Heart right ventricle (tissue), 16 donors: ENCODE measurements around the gene FUT8. TPM values are rescaled to one million over a fixed set of nuclear protein-coding genes. Genes with fewer than 3 reads are reported as not detected.

Experiments
- ATAC-seq, 8 donors: fragments of 200-7000 bp; cut with Tn5 transposase; one replicate each; pipeline ENCODE4 v1.9.1; 2020; ENCODE audit warnings: mild to moderate bottlenecking in 8 of 8, moderate library complexity in 8 of 8, moderate number of reproducible peaks in 1 of 8
- DNase-seq, 2 donors: peaks; one replicate each; pipeline ENCODE4 v3.0.0-alpha.2; 2020
- H3K27ac ChIP-seq, 10 donors: fragments of 200-600 bp; sonication (generic) in 2 of 10; one replicate each; pipeline versions ENCODE4 v1.5.0 to v1.8.0; 2020 to 2022; ENCODE audit warnings: mild to moderate bottlenecking in 3 of 10
- H3K27me3 ChIP-seq, 7 donors: fragments of 200-600 bp; one replicate each; pipeline ENCODE4 v1.8.0; 2021 to 2022; ENCODE audit warnings: mild to moderate bottlenecking in 2 of 7
- H3K36me3 ChIP-seq, 9 donors: fragments of 200-600 bp; sonication (generic) in 1 of 9; one replicate each; pipeline versions ENCODE4 v1.5.0 to v1.8.0; 2020 to 2022; ENCODE audit warnings: mild to moderate bottlenecking in 2 of 9
- H3K4me1 ChIP-seq, 9 donors: fragments of 200-600 bp; sonication (generic) in 1 of 9; one replicate each; pipeline versions ENCODE4 v1.5.0 to v1.8.0; 2020 to 2022; ENCODE audit warnings: mild to moderate bottlenecking in 4 of 9
- H3K4me3 ChIP-seq, 10 donors: fragments of 200-600 bp; sonication (generic) in 2 of 10; one replicate each; pipeline versions ENCODE4 v1.5.0 to v1.8.0; 2020 to 2022; ENCODE audit warnings: mild to moderate bottlenecking in 7 of 10, moderate library complexity in 2 of 10
- H3K9me3 ChIP-seq, 11 donors: fragments of 200-600 bp in 10 of 11; sonication (generic) in 2 of 11; one replicate each; pipeline versions ENCODE4 v1.5.0 to v1.8.0; 2013 to 2022; ENCODE audit warnings: mild to moderate bottlenecking in 2 of 11, control low read depth in 1 of 11, moderate library complexity in 1 of 11
- CTCF ChIP-seq, 9 donors: fragments of 200-600 bp; sonication (generic) in 2 of 9; IDR thresholded peaks; one replicate each; pipeline versions ENCODE4 v1.5.0 to v1.8.0; 2021 to 2022; ENCODE audit warnings: antibody characterized with exemption in 9 of 9, mild to moderate bottlenecking in 5 of 9, moderate library complexity in 1 of 9
- WGBS, 2 donors: extraction: QIAGEN DNeasy Blood & Tissue Kit; methylation state at CpG; one replicate each; pipeline ENCODE4 v1.1.7; 2013; ENCODE audit warnings: inconsistent platforms in 1 of 2; 5-methylcytosine and 5-hydroxymethylcytosine counted together
- intact Hi-C, 10 donors: fragments of 100-400 bp; cut with DNase I; formaldehyde crosslinking; loops; one replicate each; pipeline versions ENCODE4 v1.11.1 to v1.14.2; 2022
- polyA plus RNA-seq, 2 donors: library from polyadenylated mRNA; stranded (reverse); fragments of 200-250 nt; gene quantifications; one replicate each; pipeline ENCODE4 v1.2.3, GENCODE V29; 2013
- total RNA-seq, 10 donors: library from RNA; stranded (reverse); fragmentation: NEBNext Ultra II Directional in 3 of 10; extraction: Animal tissue kit (Norgen Biotek cat#: 25700) in 3 of 10; gene quantifications; one replicate each; pipeline versions ENCODE4 v1.2.1 to v1.2.4, GENCODE V29; 2021 to 2023
- donor health status: Arrhythmogenic right ventricular cardiomyopathy.
- donor health status: ischemic (EF 13 %, LVEDD 7.1; RV severe dilation, severe dysfunction).
- donor health status: healthy with polysubstance abuse.
- donor health status: DM: no; HTN: yes; CAD: no.
- donor health status: DM: no; HTN: no; CAD: no.
- donor health status: ischemic (EF 25% LVEDD 6.9; RV normal size, moderate dysfunction).
- donor health status: ischemic (EF 25% LVEDD 5.7; RV mildly dilated, moderate dysfunction).
- donor health status: healthy.
- donor health status: DM: yes; HTN: yes; CAD: no.
- donor health status: Ischemic cardiomyopathy.
- donor health status: ischemic (EF 35%, LVEDD 5.7; RV mildly dilated, moderate dysfunction).
- donor health status: nonischemic (EF 11% LVEDD 7.7; RV severe dilation, severe dysfunction).
- donor health status: DM: yes; HTN: yes; CAD: no.
- donor health status: PGD.
- donor health status: ischemic (EF 29% LVEDD 5.4; RV normal size, mild dysfunction).
- donor health status: nonischemic (EF 23%, LVEDD 6.1; RV moderate dilation, normal function).

Gene FUT8
- total and polyA plus RNA-seq, 12 donors: 2.9 to 16.1 (median 9.9) TPM

DNA sequence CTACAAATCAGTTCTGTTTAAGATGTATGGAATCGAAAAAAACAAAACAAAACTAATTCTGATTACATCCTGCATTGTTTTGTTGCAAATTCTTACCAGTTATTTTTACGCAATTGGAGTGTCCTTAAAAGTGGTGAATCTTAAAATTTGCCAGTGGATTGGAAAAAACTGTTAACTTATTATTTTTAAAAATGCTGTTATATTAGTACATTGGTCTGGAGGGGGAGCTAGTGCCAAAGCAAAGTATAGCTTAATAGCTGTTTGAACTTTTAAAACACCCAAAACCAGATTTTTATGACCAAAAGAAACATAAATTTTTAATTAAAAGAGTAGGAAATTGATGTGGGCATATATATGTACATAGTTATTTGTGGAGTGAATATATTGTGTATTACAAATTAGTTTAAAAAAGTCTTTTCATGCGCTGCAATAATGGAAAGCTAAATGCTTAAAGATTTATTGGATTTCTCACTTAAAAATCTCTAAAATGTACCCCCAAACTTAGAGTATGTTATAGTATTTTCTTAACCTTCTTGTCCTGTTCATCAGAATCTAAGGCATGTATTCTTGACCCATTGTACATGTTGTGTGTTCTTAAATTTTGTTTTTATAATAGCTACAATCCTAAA lies 2.5 kb downstream of the FUT8 start:
- no peak for ATAC-seq
- TF ChIP-seq CTCF (IDR thresholded peaks at IDR 0.05): peak in 8 of 9 donors; percentile 27 to 72 (median 60)
- intact Hi-C loops: loop anchor here in 9 of 10 donors (1.0 to 10.0 kb wide), 15 partner anchors 188 to 660 kb away; partner anchors contain the start of genes FNTB (in 1 of the 9) and MAX (in 1 of the 9)
- WGBS, 2 donors: 81 to 87% methylated on average over 3 of the region's 3 CpGs
- Histone ChIP-seq H3K27ac (no peak overlapping the region), H3K4me1 (peaks cover 0 to 24% (median 12%) of the 10 kb centered on the region in 9 donors), H3K27me3 (no peaks in the 10 kb centered on the region), H3K36me3 (no peaks in the 10 kb centered on the region), H3K9me3 (no peaks in the 10 kb centered on the region), H3K4me3 (peak overlapping the region in 3 of 10 donors; percentile 86 to 94 (median 88))
- peak in 1 of 2 donors; percentile 16 for DNase-seq

- 92 to 94% methylated on average over 3 of the region's 3 CpGs for WGBS, 2 donors
- intact Hi-C loops: loop anchor here in 7 of 10 donors (1.0 to 10.0 kb wide), 8 partner anchors 191 to 659 kb away; no protein-coding TSS in a partner anchor
- no peak for ATAC-seq
These were observed 3.1 kb downstream of the FUT8 start for GRCh38 chr14:65415613-65416012.

DNA sequence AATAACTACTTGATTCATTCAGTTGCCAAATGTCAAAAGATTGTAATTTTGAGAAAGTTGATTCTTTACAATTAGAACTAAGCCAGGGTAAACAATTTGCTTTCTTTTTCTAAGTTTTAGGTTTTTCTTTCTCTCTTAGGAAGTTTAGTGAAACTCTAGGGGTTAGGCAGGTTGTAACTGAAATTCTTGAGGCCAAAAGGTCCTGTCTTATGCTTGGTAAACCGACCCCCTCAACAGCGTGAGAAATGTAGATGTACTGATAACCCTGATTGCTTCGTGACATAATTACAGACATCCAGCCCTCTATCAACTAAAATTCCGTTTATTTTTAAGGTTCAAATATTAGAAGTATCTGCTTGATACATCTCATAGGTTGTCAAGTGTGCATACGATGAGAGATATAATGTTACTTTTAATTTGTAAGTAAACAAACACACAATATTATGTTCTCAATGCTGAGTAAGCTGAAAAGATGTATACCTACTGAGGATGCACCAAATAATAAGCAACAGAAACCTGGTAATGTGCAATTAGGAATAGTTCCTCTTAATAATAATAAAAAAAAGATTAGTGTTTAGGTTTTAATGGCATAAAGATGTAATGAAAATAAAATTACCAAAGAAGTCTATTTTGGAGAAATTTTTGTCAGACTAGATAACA lies 7.2 kb downstream of the FUT8 start:
- Histone ChIP-seq H3K4me1 (peaks cover 0 to 11% (median 0%) of the 10 kb centered on the region in 9 donors), H3K27me3 (no peaks in the 10 kb centered on the region), H3K4me3 (no peak overlapping the region), H3K27ac (no peak overlapping the region), H3K36me3 (no peaks in the 10 kb centered on the region), H3K9me3 (no peaks in the 10 kb centered on the region)
- 74 to 76% methylated on average over 5 of the region's 5 CpGs for WGBS, 2 donors
- intact Hi-C loops: loop anchor here in 7 of 10 donors (5.0 to 10.0 kb wide), 6 partner anchors 195 to 655 kb away; no protein-coding TSS in a partner anchor
- no peak for ATAC-seq
- TF ChIP-seq CTCF (IDR thresholded peaks at IDR 0.05): no peak
- no peak for DNase-seq

More at GRCh38 chr14:65415613-65416012, 3.1 kb downstream of the FUT8 start:
- no peak overlapping the region for H3K4me3 ChIP-seq
- peaks cover 0 to 24% (median 12%) of the 10 kb centered on the region in 9 donors for H3K4me1 ChIP-seq
- H3K36me3 ChIP-seq: no peaks in the 10 kb centered on the region
- H3K27me3 ChIP-seq: no peaks in the 10 kb centered on the region
- H3K27ac ChIP-seq: no peak overlapping the region
- no peaks in the 10 kb centered on the region for H3K9me3 ChIP-seq
- DNase-seq: no peak
- TF ChIP-seq CTCF (IDR thresholded peaks at IDR 0.05): no peak

GRCh38 chr14:65421201-65421981 lies 8.9 kb downstream of the FUT8 start:
- H3K36me3 ChIP-seq: no peaks in the 10 kb centered on the region
- no peaks in the 10 kb centered on the region for H3K27me3 ChIP-seq
- intact Hi-C loops: no loop called here
- H3K4me3 ChIP-seq: no peak overlapping the region
- no peak overlapping the region for H3K27ac ChIP-seq
- no peak for TF ChIP-seq CTCF (IDR thresholded peaks at IDR 0.05)
- no peaks in the 10 kb centered on the region for H3K9me3 ChIP-seq
- H3K4me1 ChIP-seq: peaks cover 0 to 9% (median 0%) of the 10 kb centered on the region in 9 donors
- no peak for ATAC-seq
- WGBS, 2 donors: 78 to 84% methylated on average over 10 of the region's 10 CpGs
- DNase-seq: no peak
